Measurements from ENCODE around the gene CSMD2.

Gene CSMD2

DNA sequence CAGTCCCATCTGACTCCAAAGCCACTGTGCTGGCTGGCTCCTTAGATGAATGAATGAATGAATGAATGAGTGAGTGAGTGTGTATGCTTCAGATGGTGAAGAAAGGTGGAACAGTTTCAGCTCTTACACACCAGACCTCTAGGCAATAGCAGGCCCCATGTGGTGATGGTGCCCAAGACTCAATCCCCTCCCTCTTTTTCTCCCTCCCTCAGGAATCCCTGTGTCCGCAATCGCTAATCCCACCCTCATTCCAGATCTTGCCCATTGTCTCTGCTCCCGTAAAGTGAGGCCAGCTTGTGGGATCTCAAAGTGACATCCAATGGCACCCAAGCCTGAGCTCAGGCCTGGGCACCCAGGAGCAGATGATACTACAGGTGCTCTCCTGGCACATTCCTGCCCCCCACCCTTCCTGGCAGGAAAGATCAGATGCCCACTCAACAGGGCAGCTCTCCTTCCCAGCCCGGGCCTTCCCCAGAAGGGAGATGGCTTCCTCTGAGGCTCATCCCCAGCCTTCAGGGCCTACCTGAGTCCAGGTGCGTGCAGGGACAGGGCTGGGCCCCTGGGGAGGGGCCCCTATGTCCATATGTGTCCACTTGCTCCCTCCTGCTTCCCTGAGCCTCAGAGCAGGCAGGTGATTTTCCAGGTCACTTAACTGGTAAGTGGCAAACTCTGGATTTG, 194.7 kb downstream of the CSMD2 start:
- no peak overlapping the region for H2AFZ ChIP-seq (ENCODE audit: low read depth, low read length)
- H3K9me3 ChIP-seq (ENCODE audit: low read length): no peaks in the 10 kb centered on the region
- H3K4me1 ChIP-seq (ENCODE audit: insufficient read depth, low read length): no peaks in the 10 kb centered on the region
- H3K27me3 ChIP-seq (ENCODE audit: insufficient read depth, low read length): no peaks in the 10 kb centered on the region
- H3K4me3 ChIP-seq (ENCODE audit: low read length): no peak overlapping the region
- no peaks in the 10 kb centered on the region for H3K36me3 ChIP-seq (ENCODE audit: insufficient read depth, low read length)

DNA sequence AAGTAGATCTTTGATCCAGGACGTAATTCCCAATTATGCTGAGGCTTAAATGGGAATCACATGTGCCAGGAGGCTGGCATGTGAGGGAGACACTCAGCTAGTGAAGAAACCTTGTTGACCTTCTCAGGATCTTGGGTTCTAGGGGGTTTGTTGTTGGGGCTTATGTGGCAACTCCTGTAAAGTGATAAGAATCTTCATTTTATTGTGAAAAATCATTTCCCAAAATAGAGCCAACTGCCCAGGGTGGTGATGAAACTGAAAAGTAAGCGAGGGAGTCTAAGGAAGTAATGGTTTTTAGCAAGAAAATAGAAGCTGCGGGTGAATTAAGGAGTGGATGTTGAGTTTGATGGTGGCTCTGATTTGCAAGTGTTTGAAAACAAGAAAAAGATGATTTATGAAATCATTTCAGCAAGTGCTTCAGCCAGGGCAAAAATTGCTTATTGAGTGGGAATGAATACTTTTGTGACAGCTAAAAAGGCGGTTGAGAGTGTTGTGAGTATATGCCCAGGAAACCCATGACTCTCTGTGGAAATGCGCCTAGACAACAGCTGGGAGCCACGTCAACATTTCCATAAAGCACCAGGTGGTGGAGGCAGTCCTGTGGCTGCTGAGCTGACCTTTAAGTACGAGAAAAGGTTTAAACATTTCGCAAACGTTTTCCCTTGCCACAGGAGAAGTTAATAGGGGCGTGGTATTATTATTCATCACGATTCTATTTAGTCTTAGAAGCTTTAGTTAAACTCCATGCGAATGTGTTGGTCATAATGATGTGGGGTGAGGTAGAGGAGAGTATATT, 198.5 kb downstream of the CSMD2 start:
- Histone ChIP-seq H2AFZ (ENCODE audit: low read depth, low read length) (no peak overlapping the region), H3K9me3 (ENCODE audit: low read length) (no peaks in the 10 kb centered on the region), H3K27me3 (ENCODE audit: insufficient read depth, low read length) (no peaks in the 10 kb centered on the region), H3K4me1 (ENCODE audit: insufficient read depth, low read length) (no peaks in the 10 kb centered on the region), H3K36me3 (ENCODE audit: insufficient read depth, low read length) (no peaks in the 10 kb centered on the region), H3K4me3 (ENCODE audit: low read length) (no peak overlapping the region)

DNA sequence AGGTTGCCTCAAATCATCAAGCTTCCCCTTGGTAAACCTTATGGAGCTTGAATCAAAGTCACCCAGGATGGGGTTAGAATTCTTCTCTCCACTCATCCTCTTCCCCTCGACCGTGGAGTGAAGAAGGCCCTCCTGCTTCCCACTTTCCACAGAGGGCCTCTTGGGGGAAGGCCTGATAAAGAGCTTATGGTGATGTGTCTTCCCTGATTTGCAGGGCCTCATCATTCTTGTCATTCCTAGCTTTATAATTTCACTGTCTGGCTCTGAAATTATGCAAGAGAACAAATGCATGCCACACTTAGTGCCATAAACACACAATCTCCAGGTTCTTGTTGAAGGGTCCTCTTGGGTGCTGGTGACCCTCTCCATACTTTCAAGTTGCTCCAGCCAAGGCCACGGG, 199.9 kb downstream of the CSMD2 start:
- H3K9me3 ChIP-seq (ENCODE audit: low read length): no peaks in the 10 kb centered on the region
- H3K4me1 ChIP-seq (ENCODE audit: insufficient read depth, low read length): no peaks in the 10 kb centered on the region
- H2AFZ ChIP-seq (ENCODE audit: low read depth, low read length): no peak overlapping the region
- no peaks in the 10 kb centered on the region for H3K36me3 ChIP-seq (ENCODE audit: insufficient read depth, low read length)
- H3K27me3 ChIP-seq (ENCODE audit: insufficient read depth, low read length): no peaks in the 10 kb centered on the region
- no peak overlapping the region for H3K4me3 ChIP-seq (ENCODE audit: low read length)

DNA sequence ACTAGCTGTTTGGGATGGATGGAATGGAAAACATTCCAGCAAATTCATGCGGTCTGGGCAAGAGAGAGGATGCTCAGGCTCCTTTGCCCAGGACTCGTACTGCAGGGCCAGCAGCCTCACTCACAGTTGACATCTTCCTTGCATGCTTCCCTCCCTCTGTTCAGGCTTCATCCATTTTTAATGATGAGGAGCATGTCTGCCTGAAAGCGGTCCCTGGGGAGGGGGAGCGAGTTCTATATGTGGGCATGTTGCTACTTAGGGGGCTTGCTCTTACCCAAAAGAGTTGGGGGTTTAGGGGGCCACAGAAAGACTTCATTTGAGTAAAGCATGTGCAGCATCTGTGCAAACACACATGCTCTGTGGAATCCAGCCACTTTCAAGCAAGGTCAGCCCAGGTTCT, 203.0 kb downstream of the CSMD2 start:
- no peak overlapping the region for H2AFZ ChIP-seq (ENCODE audit: low read depth, low read length)
- no peaks in the 10 kb centered on the region for H3K4me1 ChIP-seq (ENCODE audit: insufficient read depth, low read length)
- H3K36me3 ChIP-seq (ENCODE audit: insufficient read depth, low read length): no peaks in the 10 kb centered on the region
- no peak overlapping the region for H3K4me3 ChIP-seq (ENCODE audit: low read length)
- H3K27me3 ChIP-seq (ENCODE audit: insufficient read depth, low read length): no peaks in the 10 kb centered on the region
- H3K9me3 ChIP-seq (ENCODE audit: low read length): no peaks in the 10 kb centered on the region

DNA sequence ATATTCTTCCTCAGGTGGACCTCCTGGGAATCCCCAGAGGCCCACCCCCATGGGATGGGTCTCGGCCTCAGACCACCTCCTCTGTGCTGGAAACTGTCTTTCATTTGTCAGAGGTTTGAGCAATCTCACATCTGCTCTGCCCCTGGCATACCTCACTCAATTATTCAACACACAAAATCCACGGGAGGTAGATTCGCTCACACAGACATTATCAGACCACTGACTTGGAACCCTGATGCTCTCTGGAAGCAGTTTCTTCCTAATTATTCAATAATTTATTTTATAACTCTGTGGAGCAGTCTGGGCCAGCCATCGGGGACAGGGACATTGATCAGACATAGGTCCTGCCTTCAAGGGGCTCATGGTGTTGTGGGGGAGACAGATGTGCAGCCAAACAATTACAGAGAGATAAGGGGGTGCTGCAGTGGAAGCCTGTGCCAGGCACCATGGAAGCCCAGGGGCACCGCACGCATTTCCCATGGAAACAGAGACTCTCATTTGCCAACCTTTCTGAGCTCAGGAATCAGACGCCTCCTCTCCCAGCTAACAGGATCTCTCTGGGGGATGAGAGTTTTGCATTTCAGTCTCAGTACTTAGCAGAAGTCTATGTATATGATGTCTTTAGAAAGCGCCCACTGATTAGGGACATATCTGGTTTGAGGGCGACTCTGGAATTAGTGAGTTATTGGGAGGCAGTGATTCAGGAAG, 204.7 kb downstream of the CSMD2 start:
- no peaks in the 10 kb centered on the region for H3K9me3 ChIP-seq (ENCODE audit: low read length)
- H3K27me3 ChIP-seq (ENCODE audit: insufficient read depth, low read length): no peaks in the 10 kb centered on the region
- no peak overlapping the region for H2AFZ ChIP-seq (ENCODE audit: low read depth, low read length)
- H3K4me1 ChIP-seq (ENCODE audit: insufficient read depth, low read length): no peaks in the 10 kb centered on the region
- no peak overlapping the region for H3K4me3 ChIP-seq (ENCODE audit: low read length)
- no peaks in the 10 kb centered on the region for H3K36me3 ChIP-seq (ENCODE audit: insufficient read depth, low read length)

DNA sequence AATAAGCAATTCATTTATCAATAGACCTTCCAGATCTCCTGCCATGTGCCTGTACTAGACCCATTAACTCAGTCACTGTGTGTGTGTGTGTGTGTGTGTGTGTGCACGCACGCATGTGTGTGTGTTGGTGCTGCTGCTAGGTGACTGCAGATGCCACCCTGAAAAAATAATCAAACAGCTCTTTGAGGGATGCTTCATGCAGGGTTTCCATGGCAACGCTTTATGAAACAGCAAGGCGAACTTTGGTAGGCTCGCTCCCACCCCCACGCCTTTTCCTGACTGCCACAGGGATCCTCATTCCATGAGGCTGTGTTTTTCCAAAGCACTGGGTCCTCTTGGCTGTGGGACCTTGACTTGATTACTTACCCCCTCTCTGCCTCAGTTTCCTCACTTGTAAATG, 207.2 kb downstream of the CSMD2 start:
- no peak overlapping the region for H3K4me3 ChIP-seq (ENCODE audit: low read length)
- no peak overlapping the region for H2AFZ ChIP-seq (ENCODE audit: low read depth, low read length)
- H3K36me3 ChIP-seq (ENCODE audit: insufficient read depth, low read length): no peaks in the 10 kb centered on the region
- no peaks in the 10 kb centered on the region for H3K4me1 ChIP-seq (ENCODE audit: insufficient read depth, low read length)
- H3K9me3 ChIP-seq (ENCODE audit: low read length): no peaks in the 10 kb centered on the region
- no peaks in the 10 kb centered on the region for H3K27me3 ChIP-seq (ENCODE audit: insufficient read depth, low read length)

DNA sequence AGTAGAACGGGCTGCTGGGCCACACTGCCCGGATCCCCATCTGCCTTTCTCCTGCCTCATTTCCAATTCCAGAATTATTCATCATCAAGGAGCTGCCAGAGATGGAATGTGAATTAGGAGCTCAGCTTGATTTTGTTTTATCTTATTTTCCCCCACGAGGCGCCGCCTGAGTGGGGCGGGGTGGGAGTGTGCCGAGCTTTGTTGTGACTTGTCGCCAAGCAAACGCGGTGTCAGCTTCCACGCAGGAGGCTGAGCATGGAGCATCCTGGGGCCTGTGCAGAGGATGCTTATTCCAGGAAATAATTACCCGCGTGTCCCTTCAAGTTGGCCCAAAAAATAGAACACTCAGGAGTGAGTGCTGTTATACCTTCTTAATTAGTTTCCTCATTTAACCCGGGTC, 209.9 kb downstream of the CSMD2 start:
- Histone ChIP-seq H3K4me3 (ENCODE audit: low read length) (no peak overlapping the region), H3K9me3 (ENCODE audit: low read length) (no peaks in the 10 kb centered on the region), H3K4me1 (ENCODE audit: insufficient read depth, low read length) (no peaks in the 10 kb centered on the region), H3K36me3 (ENCODE audit: insufficient read depth, low read length) (no peaks in the 10 kb centered on the region), H3K27me3 (ENCODE audit: insufficient read depth, low read length) (no peaks in the 10 kb centered on the region), H2AFZ (ENCODE audit: low read depth, low read length) (no peak overlapping the region)

DNA sequence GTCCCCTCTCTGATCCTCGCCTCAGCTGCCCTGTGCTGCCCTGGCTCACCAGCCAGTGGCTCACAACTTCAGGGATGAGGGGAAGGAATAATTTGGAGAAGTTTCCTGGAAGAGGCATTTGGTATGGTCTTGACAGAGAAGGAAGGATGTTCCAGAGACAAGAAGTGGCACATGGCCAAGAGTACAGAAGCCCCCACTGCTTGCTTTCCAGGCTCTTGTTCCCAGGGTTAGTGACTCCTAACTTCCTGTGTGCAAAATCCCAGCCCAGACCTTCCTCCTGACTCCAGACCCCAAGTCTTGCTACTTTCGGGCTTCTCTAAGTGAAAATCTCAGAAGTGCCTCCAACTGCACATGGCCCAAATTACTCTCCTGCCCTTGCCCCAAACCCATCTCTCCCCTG, 215.5 kb downstream of the CSMD2 start:
- Histone ChIP-seq H3K27me3 (ENCODE audit: insufficient read depth, low read length) (no peaks in the 10 kb centered on the region), H3K9me3 (ENCODE audit: low read length) (no peaks in the 10 kb centered on the region), H3K4me1 (ENCODE audit: insufficient read depth, low read length) (no peaks in the 10 kb centered on the region), H2AFZ (ENCODE audit: low read depth, low read length) (no peak overlapping the region), H3K36me3 (ENCODE audit: insufficient read depth, low read length) (no peaks in the 10 kb centered on the region), H3K4me3 (ENCODE audit: low read length) (no peak overlapping the region)

DNA sequence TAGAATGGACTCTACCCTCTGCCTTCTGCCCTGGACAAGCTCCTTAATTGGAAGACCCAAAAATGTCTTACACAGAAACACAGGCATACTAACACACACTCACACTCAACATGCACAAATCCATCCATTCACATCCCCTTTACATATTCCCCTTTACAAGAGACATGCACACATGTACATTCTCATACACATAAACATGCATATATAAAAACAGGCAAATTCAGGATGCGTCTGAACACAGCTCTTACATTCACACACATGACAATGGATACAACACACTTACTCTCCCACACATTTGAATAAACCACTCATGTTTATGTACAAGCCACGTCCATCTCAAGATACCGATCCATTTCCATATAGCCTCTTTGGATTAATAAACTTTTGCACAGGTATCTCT, 216.7 kb downstream of the CSMD2 start:
- Histone ChIP-seq H3K9me3 (ENCODE audit: low read length) (no peaks in the 10 kb centered on the region), H3K27me3 (ENCODE audit: insufficient read depth, low read length) (no peaks in the 10 kb centered on the region), H2AFZ (ENCODE audit: low read depth, low read length) (no peak overlapping the region), H3K4me3 (ENCODE audit: low read length) (no peak overlapping the region), H3K36me3 (ENCODE audit: insufficient read depth, low read length) (no peaks in the 10 kb centered on the region), H3K4me1 (ENCODE audit: insufficient read depth, low read length) (no peaks in the 10 kb centered on the region)

DNA sequence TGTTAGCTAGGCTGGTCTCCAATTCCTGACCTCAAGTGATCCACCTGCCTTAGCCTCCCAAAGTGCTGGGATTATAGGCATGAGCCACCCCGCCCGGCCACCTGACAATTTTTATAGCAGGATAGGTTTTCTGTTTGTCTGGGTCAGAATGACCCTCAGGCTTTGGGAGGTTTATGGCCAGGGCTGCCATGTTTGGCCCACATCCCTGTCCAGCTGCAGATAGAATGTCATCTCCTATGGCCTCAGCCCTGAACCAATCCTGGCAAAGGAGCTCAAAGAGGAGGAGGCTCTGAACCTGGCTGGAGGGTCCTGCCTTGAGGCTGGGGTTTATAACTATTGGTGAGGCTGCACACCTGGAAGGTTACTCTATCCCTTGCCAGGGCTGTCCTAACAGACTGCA, 218.2 kb downstream of the CSMD2 start:
- Histone ChIP-seq H3K36me3 (ENCODE audit: insufficient read depth, low read length) (no peaks in the 10 kb centered on the region), H3K27me3 (ENCODE audit: insufficient read depth, low read length) (no peaks in the 10 kb centered on the region), H2AFZ (ENCODE audit: low read depth, low read length) (no peak overlapping the region), H3K4me3 (ENCODE audit: low read length) (no peak overlapping the region), H3K9me3 (ENCODE audit: low read length) (no peaks in the 10 kb centered on the region), H3K4me1 (ENCODE audit: insufficient read depth, low read length) (no peaks in the 10 kb centered on the region)

DNA sequence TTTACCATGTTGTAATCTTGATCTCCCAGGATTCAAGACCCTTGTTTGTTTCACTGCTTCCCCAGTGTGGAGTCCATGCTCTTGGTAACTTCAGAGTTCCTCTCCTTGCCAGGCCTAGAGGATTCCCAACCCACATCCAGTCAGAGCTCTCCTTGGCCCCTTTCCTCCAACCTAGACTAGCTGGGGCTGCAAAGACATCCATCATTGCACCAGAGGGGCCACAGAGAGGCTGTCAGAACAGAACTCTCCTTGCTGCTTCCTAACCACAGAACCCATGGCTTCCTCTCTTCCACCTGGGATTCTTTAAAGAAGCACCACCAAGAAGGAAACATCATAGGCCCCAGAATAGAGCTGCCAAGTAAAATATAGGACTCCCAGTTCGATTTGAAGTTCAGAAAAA, 220.2 kb downstream of the CSMD2 start:
- no peak overlapping the region for H2AFZ ChIP-seq (ENCODE audit: low read depth, low read length)
- H3K4me3 ChIP-seq (ENCODE audit: low read length): no peak overlapping the region
- no peaks in the 10 kb centered on the region for H3K9me3 ChIP-seq (ENCODE audit: low read length)
- no peaks in the 10 kb centered on the region for H3K27me3 ChIP-seq (ENCODE audit: insufficient read depth, low read length)
- H3K36me3 ChIP-seq (ENCODE audit: insufficient read depth, low read length): no peaks in the 10 kb centered on the region
- no peaks in the 10 kb centered on the region for H3K4me1 ChIP-seq (ENCODE audit: insufficient read depth, low read length)

DNA sequence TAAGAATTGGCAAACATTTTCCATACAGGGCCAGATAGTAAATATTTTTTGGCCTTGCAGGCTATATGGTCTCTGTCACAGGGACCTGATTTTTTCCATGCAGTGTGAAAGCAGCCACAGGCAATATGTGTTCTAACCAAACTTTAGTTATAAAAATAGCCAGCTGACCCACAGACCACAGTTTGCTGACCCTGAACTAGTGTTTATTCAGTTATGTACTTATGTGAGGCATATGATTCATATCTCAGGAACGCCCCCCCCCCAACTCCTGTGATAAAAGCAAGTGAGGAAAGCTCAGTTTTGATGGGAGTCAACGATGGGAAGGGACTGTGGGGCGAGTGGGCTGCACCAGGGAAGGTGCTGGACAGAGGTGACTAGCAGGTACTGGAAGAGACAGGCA, 221.1 kb downstream of the CSMD2 start:
- Histone ChIP-seq H2AFZ (ENCODE audit: low read depth, low read length) (no peak overlapping the region), H3K36me3 (ENCODE audit: insufficient read depth, low read length) (no peaks in the 10 kb centered on the region), H3K4me3 (ENCODE audit: low read length) (no peak overlapping the region), H3K27me3 (ENCODE audit: insufficient read depth, low read length) (no peaks in the 10 kb centered on the region), H3K9me3 (ENCODE audit: low read length) (no peaks in the 10 kb centered on the region), H3K4me1 (ENCODE audit: insufficient read depth, low read length) (no peaks in the 10 kb centered on the region)

DNA sequence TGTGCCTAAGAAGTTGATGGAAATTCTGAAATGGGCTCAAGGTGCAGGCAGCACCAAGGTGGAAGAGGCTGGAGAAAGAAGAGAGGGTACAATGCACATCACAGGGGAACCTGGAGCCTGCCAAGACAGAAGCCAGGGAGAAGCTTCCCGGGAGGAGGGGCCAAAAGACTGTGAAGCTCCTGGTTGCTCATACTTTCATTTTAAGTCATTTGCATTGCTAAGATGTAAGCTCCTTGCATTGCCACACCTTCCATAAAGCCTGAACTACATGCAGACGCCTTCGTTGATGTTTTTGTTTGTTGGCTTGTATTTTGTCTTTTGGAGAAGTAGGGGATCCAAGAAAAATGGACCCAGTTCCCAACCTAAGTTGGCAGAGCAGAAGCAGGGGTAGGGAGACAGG, 232.2 kb downstream of the CSMD2 start:
- H3K4me3 ChIP-seq (ENCODE audit: low read length): no peak overlapping the region
- no peaks in the 10 kb centered on the region for H3K36me3 ChIP-seq (ENCODE audit: insufficient read depth, low read length)
- H2AFZ ChIP-seq (ENCODE audit: low read depth, low read length): no peak overlapping the region
- H3K9me3 ChIP-seq (ENCODE audit: low read length): no peaks in the 10 kb centered on the region
- no peaks in the 10 kb centered on the region for H3K27me3 ChIP-seq (ENCODE audit: insufficient read depth, low read length)
- H3K4me1 ChIP-seq (ENCODE audit: insufficient read depth, low read length): no peaks in the 10 kb centered on the region
